ENCODE data around the gene LPIN1.

LPIN1 gene

GRCh38 chr2:11786592-11786991 lies 40.2 kb downstream of the LPIN1 start:
- in situ Hi-C loops (cut with HindIII; ENCODE audit: low sequenced_read_pairs): loop anchor here (25.0 kb wide), 1 partner anchor 99 kb away; no protein-coding TSS in a partner anchor
- DNase-seq (ENCODE audit: low read depth, low spot score): no peak
- no peak overlapping the region for H3K4me3 ChIP-seq (ENCODE audit: low read depth, low read length)
- TF ChIP-seq CTCF (IDR thresholded peaks at IDR 0.05; ENCODE audit: low read depth, low read length): no peak

- DNase-seq (ENCODE audit: low read depth, low spot score): no peak
- in situ Hi-C loops (cut with HindIII; ENCODE audit: low sequenced_read_pairs): loop anchor here (25.0 kb wide), 1 partner anchor 101 kb away; no protein-coding TSS in a partner anchor
- H3K4me3 ChIP-seq (ENCODE audit: low read depth, low read length): no peak overlapping the region
- TF ChIP-seq CTCF (IDR thresholded peaks at IDR 0.05; ENCODE audit: low read depth, low read length): no peak
Measured at GRCh38 chr2:11787991-11788390, 41.6 kb downstream of the LPIN1 start.

GRCh38 chr2:11788461-11789124 lies 42.2 kb downstream of the LPIN1 start:
- H3K4me3 ChIP-seq (ENCODE audit: low read depth, low read length): no peak overlapping the region
- in situ Hi-C loops (cut with HindIII; ENCODE audit: low sequenced_read_pairs): loop anchor here (25.0 kb wide), 1 partner anchor 101 kb away; no protein-coding TSS in a partner anchor
- TF ChIP-seq CTCF (IDR thresholded peaks at IDR 0.05; ENCODE audit: low read depth, low read length): no peak
- no peak for DNase-seq (ENCODE audit: low read depth, low spot score)

GRCh38 chr2:11789243-11789642 lies 42.8 kb downstream of the LPIN1 start:
- H3K4me3 ChIP-seq (ENCODE audit: low read depth, low read length): no peak overlapping the region
- in situ Hi-C loops (cut with HindIII; ENCODE audit: low sequenced_read_pairs): loop anchor here (25.0 kb wide), 1 partner anchor 102 kb away; no protein-coding TSS in a partner anchor
- no peak for DNase-seq (ENCODE audit: low read depth, low spot score)
- no peak for TF ChIP-seq CTCF (IDR thresholded peaks at IDR 0.05; ENCODE audit: low read depth, low read length)

GRCh38 chr2:11790228-11790627 lies 43.8 kb downstream of the LPIN1 start:
- no peak for DNase-seq (ENCODE audit: low read depth, low spot score)

GRCh38 chr2:11795590-11795989 lies 49.2 kb downstream of the LPIN1 start:
- H3K4me3 ChIP-seq (ENCODE audit: low read depth, low read length): no peak overlapping the region
- in situ Hi-C loops (cut with HindIII; ENCODE audit: low sequenced_read_pairs): loop anchor here (25.0 kb wide), 1 partner anchor 108 kb away; no protein-coding TSS in a partner anchor
- no peak for TF ChIP-seq CTCF (IDR thresholded peaks at IDR 0.05; ENCODE audit: low read depth, low read length)
- DNase-seq (ENCODE audit: low read depth, low spot score): no peak

More at GRCh38 chr2:11790228-11790627, 43.8 kb downstream of the LPIN1 start:
- no peak for TF ChIP-seq CTCF (IDR thresholded peaks at IDR 0.05; ENCODE audit: low read depth, low read length)
- H3K4me3 ChIP-seq (ENCODE audit: low read depth, low read length): no peak overlapping the region
- in situ Hi-C loops (cut with HindIII; ENCODE audit: low sequenced_read_pairs): loop anchor here (25.0 kb wide), 1 partner anchor 103 kb away; no protein-coding TSS in a partner anchor

Data from astrocyte of the spinal cord (primary cell).